Smooth muscle cell of trachea (primary cell): Measurements from ENCODE around the gene OR13J1. TPM values are rescaled to one million over a fixed set of nuclear protein-coding genes. Genes with fewer than 3 reads are reported as not detected.

Source experiments
- total RNA-seq: library from RNA; depleted of rRNA; stranded (reverse); fragments of >200 nt; gene quantifications from 2 replicates; pipeline ENCODE4 v1.2.1, GENCODE V29; 2014

Gene OR13J1
- total RNA-seq, result not detected in 2 replicates

GRCh38 chr9:35870351-35870923 is at the start of gene OR13J1:
Gene OR13J1 (minus strand): TSS chr9:35870401. CDS start chr9:35870401, 0 bp downstream.

GRCh38 chr9:35909274-35909673 is 39.1 kb upstream of the OR13J1 start, which contains the start of gene SPAAR:
Gene SPAAR (plus strand): TSS chr9:35909490. CDS start chr9:35910464, 974 bp downstream.

GRCh38 chr9:35905912-35906679 is 35.9 kb upstream of the OR13J1 start, which contains the start of gene HRCT1:
Gene HRCT1 (plus strand): TSS chr9:35906202. CDS start chr9:35906288, 86 bp downstream.

GRCh38 chr9:35829084-35829763 is 41.0 kb downstream of the OR13J1 start, which contains the start of gene TMEM8B:
Gene TMEM8B (plus strand): TSS chr9:35829228. CDS start chr9:35829448, 220 bp downstream.

GRCh38 chr9:35828716-35829083 is 41.5 kb downstream of the OR13J1 start, which contains the start of gene FAM221B:
Gene FAM221B (minus strand): TSS chr9:35828732. CDS start chr9:35826161, 2,571 bp downstream.

Other genes starting within 250 kb of the OR13J1 start
- 0.29 TPM in 1 of 2 replicates, not detected in the other for gene SIT1, start 219.5 kb downstream of the OR13J1 start, total RNA-seq
- gene RMRP, start 212.4 kb downstream of the OR13J1 start, total RNA-seq, result 6,137 and 10,606 TPM in 2 replicates
- 12.4 and 19.8 TPM in 2 replicates for gene CCDC107, start 212.1 kb downstream of the OR13J1 start, total RNA-seq
- gene ARHGEF39, start 205.2 kb downstream of the OR13J1 start, total RNA-seq, result 0.50 and 2.9 TPM in 2 replicates
- 2.3 and 5.8 TPM in 2 replicates for gene CA9, start 196.5 kb downstream of the OR13J1 start, total RNA-seq
- gene TPM2, start 180.5 kb downstream of the OR13J1 start, total RNA-seq, result 880 and 967 TPM in 2 replicates
- gene TLN1, start 138.2 kb downstream of the OR13J1 start, total RNA-seq, result 445 and 453 TPM in 2 replicates
- gene CREB3, start 137.7 kb downstream of the OR13J1 start, total RNA-seq, result 71.4 and 79.2 TPM in 2 replicates
- gene GBA2, start 121.2 kb downstream of the OR13J1 start, total RNA-seq, result 17.5 and 20.1 TPM in 2 replicates
- 13.4 and 17.2 TPM in 2 replicates for gene RGP1, start 121.1 kb downstream of the OR13J1 start, total RNA-seq
- gene MSMP, start 116.1 kb downstream of the OR13J1 start, total RNA-seq, result 1.2 TPM in 1 of 2 replicates, not detected in the other
- gene NPR2, start 78.8 kb downstream of the OR13J1 start, total RNA-seq, result 48.6 and 54.3 TPM in 2 replicates
- 0.99 and 1.5 TPM in 2 replicates for gene SPAG8, start 58.1 kb downstream of the OR13J1 start, total RNA-seq
- 12.1 and 30.5 TPM in 2 replicates for gene HINT2, start 55.4 kb downstream of the OR13J1 start, total RNA-seq
- gene FAM221B, start 41.7 kb downstream of the OR13J1 start, total RNA-seq, result not detected in 2 replicates
- 6.5 and 7.4 TPM in 2 replicates for gene TMEM8B, start 41.2 kb downstream of the OR13J1 start, total RNA-seq
- 0.15 and 0.83 TPM in 2 replicates for gene HRCT1, start 35.8 kb upstream of the OR13J1 start, total RNA-seq
- under 0.01 TPM in 1 of 2 replicates, not detected in the other for gene SPAAR, start 39.1 kb upstream of the OR13J1 start, total RNA-seq
- not detected in 2 replicates for gene OR2S2, start 87.8 kb upstream of the OR13J1 start, total RNA-seq
- 81.6 and 138 TPM in 2 replicates for gene RECK, start 166.5 kb upstream of the OR13J1 start, total RNA-seq